ENCODE data around the gene SLFN14.
"Not testable (repeated sequence)": the region's sequence is repeated elsewhere in the genome, so short reads cannot be mapped to it uniquely, and the experiment has no call there.

The SLFN14 gene

GRCh38 chr17:35536664-35537171 lies 23.9 kb downstream of the SLFN14 start:
- no peak overlapping the region for H3K27ac Mint-ChIP-seq
- H3K36me3 Mint-ChIP-seq (ENCODE audit: low read depth): no peaks in the 10 kb centered on the region
- no peaks in the 10 kb centered on the region for H3K4me1 Mint-ChIP-seq

DNA sequence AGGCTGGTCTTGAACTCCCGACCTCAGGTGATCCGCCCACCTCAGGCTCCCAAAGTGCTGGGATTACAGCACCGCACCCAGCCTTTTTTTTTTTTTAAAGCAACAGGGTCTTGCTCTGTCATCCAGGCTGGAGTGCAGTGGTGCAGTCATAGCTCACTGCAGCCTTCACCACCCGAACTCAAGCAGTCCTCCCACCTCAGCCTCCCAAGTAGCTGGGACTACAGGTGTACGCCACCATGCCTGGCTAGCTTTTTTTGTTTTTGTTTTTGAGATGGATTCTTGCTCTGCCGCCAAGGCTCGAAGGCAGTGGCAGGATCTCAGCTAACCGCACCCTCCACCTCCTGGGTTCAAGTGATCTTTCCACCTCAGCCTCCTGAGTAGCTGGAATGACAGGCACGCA lies 25.2 kb downstream of the SLFN14 start:
- H3K27me3 Mint-ChIP-seq (ENCODE audit: low read depth, poor library complexity): peaks cover 20% of the 10 kb centered on the region
- H3K9me3 Mint-ChIP-seq; H3K4me3 Mint-ChIP-seq; H3K36me3 Mint-ChIP-seq (ENCODE audit: low read depth); H3K4me1 Mint-ChIP-seq; DNase-seq; H3K27ac Mint-ChIP-seq: not testable (repeated sequence)

More at GRCh38 chr17:35536664-35537171, 23.9 kb downstream of the SLFN14 start:
- no peak overlapping the region for H3K4me3 Mint-ChIP-seq
- no peak for TF ChIP-seq CTCF (IDR thresholded peaks at IDR 0.05)
- H3K9me3 Mint-ChIP-seq: no peaks in the 10 kb centered on the region
- no peak for DNase-seq
- H3K27me3 Mint-ChIP-seq (ENCODE audit: low read depth, poor library complexity): peaks cover 26% of the 10 kb centered on the region

GRCh38 chr17:35534576-35535093 lies 26.0 kb downstream of the SLFN14 start:
- no peak for TF ChIP-seq CTCF (IDR thresholded peaks at IDR 0.05)
- Mint-ChIP-seq H3K36me3 (ENCODE audit: low read depth) (no peaks in the 10 kb centered on the region), H3K9me3 (no peaks in the 10 kb centered on the region), H3K27ac (no peak overlapping the region), H3K4me3 (no peak overlapping the region), H3K27me3 (ENCODE audit: low read depth, poor library complexity) (peaks cover 13% of the 10 kb centered on the region), H3K4me1 (no peaks in the 10 kb centered on the region)
- no peak for DNase-seq

DNA sequence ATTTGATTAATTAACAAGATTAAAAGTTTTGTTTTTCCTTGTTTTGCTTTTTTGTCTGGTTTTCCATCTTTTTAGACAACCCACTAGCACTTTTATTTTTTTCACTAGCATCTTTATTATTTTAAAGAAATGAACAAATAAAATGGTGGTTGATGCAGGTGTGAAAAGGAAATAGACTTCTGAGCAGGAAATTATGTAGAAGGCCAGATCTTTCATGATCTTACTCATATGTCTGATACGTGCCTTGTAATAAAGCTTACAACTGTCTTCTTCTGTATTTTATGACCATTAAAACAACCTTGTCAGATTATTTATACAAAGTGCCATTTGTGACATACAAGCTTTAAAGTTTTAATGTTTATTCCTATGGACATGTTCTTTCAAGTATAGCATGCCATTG lies 29.5 kb downstream of the SLFN14 start:
- Mint-ChIP-seq H3K27me3 (ENCODE audit: low read depth, poor library complexity) (peaks cover 26% of the 10 kb centered on the region), H3K9me3 (peaks cover 22% of the 10 kb centered on the region), H3K27ac (no peak overlapping the region), H3K4me1 (no peaks in the 10 kb centered on the region), H3K4me3 (no peak overlapping the region), H3K36me3 (ENCODE audit: low read depth) (no peaks in the 10 kb centered on the region)
- DNase-seq: no peak
- TF ChIP-seq CTCF (IDR thresholded peaks at IDR 0.05): no peak

GRCh38 chr17:35529866-35530265 lies 30.8 kb downstream of the SLFN14 start:
- Mint-ChIP-seq H3K9me3 (peaks cover 26% of the 10 kb centered on the region), H3K4me1 (no peaks in the 10 kb centered on the region), H3K36me3 (ENCODE audit: low read depth) (no peaks in the 10 kb centered on the region), H3K27me3 (ENCODE audit: low read depth, poor library complexity) (peaks cover 38% of the 10 kb centered on the region), H3K27ac (no peak overlapping the region), H3K4me3 (no peak overlapping the region)
- no peak for DNase-seq
- TF ChIP-seq CTCF (IDR thresholded peaks at IDR 0.05): no peak

DNA sequence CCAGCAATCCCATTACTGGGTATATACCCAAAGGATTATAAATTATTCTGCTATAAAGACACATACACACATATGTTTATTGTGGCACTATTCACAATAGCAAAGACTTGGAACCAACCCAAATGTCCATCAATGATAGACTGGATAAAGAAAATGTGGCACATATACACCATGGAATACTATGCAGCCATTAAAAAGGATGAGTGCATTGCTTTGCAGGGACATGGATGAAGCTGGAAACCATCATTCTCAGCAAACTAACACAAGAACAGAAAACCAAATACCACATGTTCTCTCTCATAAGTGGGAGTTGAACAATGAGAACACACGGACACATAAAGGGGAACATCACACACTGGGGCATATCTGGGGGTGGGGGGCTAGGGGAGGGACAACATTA lies 31.3 kb downstream of the SLFN14 start:
- not testable (repeated sequence) for H3K27ac Mint-ChIP-seq; H3K36me3 Mint-ChIP-seq (ENCODE audit: low read depth); H3K4me3 Mint-ChIP-seq; H3K4me1 Mint-ChIP-seq; DNase-seq
- H3K27me3 Mint-ChIP-seq (ENCODE audit: low read depth, poor library complexity): peaks cover 43% of the 10 kb centered on the region
- H3K9me3 Mint-ChIP-seq: peaks cover 27% of the 10 kb centered on the region

- peaks cover 75% of the 10 kb centered on the region for H3K27me3 Mint-ChIP-seq (ENCODE audit: low read depth, poor library complexity)
- no peak for TF ChIP-seq CTCF (IDR thresholded peaks at IDR 0.05)
- no peaks in the 10 kb centered on the region for H3K4me1 Mint-ChIP-seq
- no peak overlapping the region for H3K27ac Mint-ChIP-seq
- H3K4me3 Mint-ChIP-seq: no peak overlapping the region
- H3K9me3 Mint-ChIP-seq: peaks cover 20% of the 10 kb centered on the region
- H3K36me3 Mint-ChIP-seq (ENCODE audit: low read depth): no peaks in the 10 kb centered on the region
- no peak for DNase-seq
Measured at GRCh38 chr17:35523296-35523695, 37.3 kb downstream of the SLFN14 start.

GRCh38 chr17:35521654-35522256 lies 38.9 kb downstream of the SLFN14 start:
- H3K4me3 Mint-ChIP-seq; DNase-seq; H3K4me1 Mint-ChIP-seq; H3K36me3 Mint-ChIP-seq (ENCODE audit: low read depth); H3K27ac Mint-ChIP-seq: not testable (repeated sequence)
- Mint-ChIP-seq H3K27me3 (ENCODE audit: low read depth, poor library complexity) (peaks cover 73% of the 10 kb centered on the region), H3K9me3 (peaks cover 15% of the 10 kb centered on the region)

Measured in nephron progenitor cell (in vitro differentiated cells).